GM18517 (cell line): ENCODE results near the gene SCN1A.
A peak's percentile ranks its signal among the peaks of the same experiment; 100 is the strongest.
"Not testable (repeated sequence)": the region's sequence is repeated elsewhere in the genome, so short reads cannot be mapped to it uniquely, and the experiment has no call there.

Source experiments
- ATAC-seq: cut with Tn5 transposase; IDR thresholded peaks from one replicate; pipeline ENCODE4 v1.9.1; 2021; ENCODE audit warnings: mild to moderate bottlenecking, moderate library complexity; ENCODE audit not compliant: unreplicated experiment

SCN1A gene

DNA sequence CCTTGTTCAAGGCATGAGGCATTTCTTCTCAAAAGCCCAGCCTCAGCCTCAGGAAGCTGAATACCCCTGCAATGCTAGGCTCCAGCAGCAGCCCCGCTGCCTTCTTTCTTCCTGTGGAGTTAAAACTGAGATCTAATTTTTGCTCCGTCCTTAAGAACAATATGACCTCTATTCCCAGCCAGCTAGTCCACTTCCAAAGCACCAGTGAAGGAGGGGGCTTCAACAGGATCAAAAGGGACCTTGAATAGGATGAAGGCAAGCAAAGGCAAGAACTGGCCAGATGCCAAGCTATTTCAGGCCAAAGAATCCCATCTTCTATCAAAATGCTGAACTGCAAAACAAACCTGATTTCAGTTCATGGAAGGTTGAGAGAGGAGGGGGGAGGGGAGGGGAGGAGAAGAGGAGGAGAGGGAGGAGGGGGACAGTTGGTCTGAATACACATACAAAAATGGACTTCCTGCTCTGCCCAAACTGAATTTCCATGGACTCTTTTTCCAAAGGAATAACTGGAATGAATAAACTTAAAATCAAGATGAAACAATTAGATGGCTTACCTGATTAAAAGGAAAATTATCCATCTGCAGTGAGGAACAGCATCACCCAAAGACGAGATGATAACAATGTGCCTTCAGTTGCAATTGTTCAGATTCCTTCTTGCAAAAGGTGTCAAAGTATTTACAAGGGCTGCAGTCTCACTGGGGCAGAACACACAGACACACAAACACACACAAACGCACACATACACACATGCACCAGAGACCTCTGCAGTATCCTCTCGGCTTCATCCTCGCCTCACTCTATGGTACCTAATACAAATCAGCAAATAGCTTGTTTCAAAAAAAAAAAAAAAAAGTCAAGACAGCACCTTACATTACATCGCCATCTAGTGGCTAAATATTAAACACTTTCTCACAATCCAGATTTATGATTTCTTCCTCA is at the start of gene SCN1A:
Gene SCN1A (minus strand): TSS at position 804 of the 939 bp plus-strand sequence. CDS start 54,399 bp downstream, outside the sequence.
- ATAC-seq = peak; percentile 79

DNA sequence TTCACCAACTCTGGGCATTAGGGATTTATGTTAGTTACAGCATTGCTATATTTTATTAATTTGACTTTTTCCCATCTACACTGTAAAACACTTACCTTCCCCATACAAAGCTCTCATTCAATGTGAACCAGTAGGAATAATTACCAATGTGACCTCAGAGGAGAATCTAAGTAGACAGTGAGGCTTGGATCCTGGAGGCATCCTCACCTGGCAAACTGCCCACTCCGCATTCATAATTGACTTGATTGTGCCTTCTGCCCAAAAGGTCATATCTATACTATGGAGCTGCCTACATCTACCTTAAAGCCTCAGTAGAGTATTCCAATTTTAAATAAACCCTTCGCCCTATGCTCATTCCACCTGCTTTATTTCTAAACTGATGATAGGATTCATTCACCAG is 45.4 kb upstream of the SCN1A start:
- no peak for ATAC-seq

DNA sequence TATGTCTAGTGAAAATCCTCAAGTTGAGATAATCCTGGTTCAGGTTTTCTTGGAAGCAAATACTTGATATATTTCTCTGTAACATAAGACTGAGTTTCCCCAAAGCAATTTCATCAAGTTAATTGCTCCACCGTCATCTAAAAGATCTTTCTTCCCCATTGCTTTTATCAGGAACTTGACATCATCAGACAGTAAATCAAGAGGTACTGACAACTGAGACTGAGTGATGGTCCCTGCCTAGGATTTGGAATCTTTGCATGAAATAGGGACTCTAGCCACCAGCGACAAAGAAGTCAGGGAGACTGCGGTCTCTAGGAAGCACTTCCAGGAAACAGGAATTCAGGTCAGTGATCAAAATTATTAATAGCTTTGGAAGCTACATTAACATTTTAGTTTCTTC is 43.4 kb upstream of the SCN1A start:
- no peak for ATAC-seq

GRCh38 chr2:166170356-166170755 is 42.5 kb upstream of the SCN1A start:
- peak; percentile 74 for ATAC-seq

DNA sequence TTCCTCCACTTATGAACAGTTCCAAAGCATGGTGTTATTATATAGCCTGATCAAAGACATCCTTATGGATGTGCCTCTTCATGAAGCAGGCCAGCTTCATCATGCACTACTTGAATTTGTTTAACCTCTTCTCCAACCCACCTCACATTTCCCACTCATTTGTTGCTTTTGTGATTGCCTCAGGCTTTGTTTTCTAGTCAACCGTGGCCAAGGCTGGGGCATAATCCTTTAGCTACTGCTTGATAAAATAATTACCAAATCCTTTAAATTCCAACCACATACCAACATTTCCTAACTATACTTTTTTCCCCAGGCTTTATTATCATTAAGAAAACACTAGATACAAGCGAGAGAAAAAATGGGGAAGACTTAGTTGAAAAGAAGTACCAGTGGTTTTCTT is 39.6 kb upstream of the SCN1A start:
- no peak for ATAC-seq

GRCh38 chr2:166163775-166164174 is 36.0 kb upstream of the SCN1A start:
- no peak for ATAC-seq

DNA sequence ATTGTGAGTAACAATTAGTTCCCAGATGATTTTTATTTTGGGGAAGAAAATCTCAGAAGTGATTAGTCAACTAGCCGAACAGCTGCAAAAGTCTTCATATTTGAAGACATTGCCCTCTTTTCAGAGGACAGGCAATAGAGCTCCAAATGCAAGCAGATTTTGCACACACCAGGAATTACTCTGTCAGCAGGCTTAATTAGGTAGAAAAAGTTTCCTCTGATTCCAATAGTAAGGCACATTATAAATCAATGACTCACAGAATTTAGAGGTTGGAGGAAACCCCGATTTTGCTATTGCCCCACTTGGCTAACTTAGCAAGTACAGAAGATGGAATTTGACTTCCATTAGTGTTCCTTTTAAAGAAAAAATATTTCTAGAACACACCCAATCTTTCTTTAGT is 30.7 kb upstream of the SCN1A start:
- no peak for ATAC-seq

GRCh38 chr2:166157578-166157977 is 29.8 kb upstream of the SCN1A start:
- no peak for ATAC-seq

DNA sequence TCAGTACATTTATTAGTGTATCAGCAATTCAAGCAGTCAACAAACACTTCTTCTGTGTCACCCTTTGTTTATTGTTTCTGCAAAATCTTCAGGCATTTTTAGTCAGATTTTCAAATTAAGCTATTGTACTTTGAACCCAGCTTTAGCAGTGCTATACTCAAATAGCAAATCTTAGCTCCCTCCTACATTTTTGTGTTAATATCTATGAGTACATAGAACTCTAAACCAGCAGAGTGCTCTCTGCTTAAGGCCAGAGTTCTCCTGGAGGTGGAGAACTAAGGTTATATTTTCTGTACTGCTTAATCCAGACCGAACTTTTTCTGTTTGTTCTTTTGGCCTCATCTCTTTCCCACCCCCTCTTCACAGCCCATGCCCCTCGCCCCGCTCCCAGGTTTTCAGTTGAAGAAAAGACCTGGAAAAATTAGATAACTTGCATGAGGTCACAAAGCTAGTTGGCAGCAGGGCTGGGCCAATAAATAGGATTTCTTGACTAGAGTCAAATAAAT is 29.2 kb upstream of the SCN1A start:
- ATAC-seq = no peak

GRCh38 chr2:166155589-166155988 is 27.8 kb upstream of the SCN1A start:
- ATAC-seq = no peak

- ATAC-seq = no peak
Measured at GRCh38 chr2:166154685-166155338, 27.0 kb upstream of the SCN1A start.

DNA sequence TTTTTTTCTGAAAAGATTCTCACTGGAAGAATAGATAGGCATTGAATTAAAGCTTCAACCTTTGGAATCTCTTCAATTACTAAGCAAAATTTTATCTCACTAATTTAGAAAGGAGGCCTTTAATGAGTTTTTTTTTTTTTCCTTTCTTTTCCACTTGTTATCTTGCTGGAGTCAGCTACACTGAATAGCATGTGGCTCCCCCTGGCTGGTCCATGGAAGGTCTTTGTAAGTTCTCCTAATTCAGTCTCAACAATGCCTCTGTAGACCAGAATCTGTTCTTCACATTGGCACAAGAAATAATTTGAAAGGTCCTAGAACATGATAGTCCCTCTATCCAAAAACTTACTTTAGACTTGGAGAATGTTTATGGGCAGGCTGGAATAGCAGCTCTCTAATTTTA is 24.2 kb upstream of the SCN1A start:
- ATAC-seq = no peak

- no peak for ATAC-seq
Measured at GRCh38 chr2:166148500-166149400, 20.9 kb upstream of the SCN1A start.

GRCh38 chr2:166147883-166148282 is 20.1 kb upstream of the SCN1A start:
- no peak for ATAC-seq

GRCh38 chr2:166144071-166144470 is 16.3 kb upstream of the SCN1A start:
- no peak for ATAC-seq

GRCh38 chr2:166140932-166141331 is 13.1 kb upstream of the SCN1A start:
- no peak for ATAC-seq

DNA sequence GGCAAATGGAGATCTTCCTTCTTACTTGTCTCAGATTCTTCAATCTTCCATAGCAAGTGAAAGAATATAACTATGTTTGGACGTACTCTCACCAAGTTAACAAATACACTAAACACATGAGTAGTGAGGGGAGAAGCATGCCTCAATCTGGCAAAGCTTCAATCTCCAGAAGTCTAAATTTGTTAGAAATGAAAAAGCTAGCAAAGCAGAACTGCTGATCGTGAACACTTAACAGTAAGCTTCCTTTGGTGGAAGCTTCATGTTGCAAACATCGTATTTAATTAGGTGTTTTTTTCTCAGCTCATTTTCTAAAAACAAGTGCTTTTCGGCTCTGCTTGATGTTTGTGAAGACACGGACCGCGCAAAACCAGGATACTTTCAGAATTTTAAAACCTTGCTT is 12.7 kb upstream of the SCN1A start:
- ATAC-seq = no peak

DNA sequence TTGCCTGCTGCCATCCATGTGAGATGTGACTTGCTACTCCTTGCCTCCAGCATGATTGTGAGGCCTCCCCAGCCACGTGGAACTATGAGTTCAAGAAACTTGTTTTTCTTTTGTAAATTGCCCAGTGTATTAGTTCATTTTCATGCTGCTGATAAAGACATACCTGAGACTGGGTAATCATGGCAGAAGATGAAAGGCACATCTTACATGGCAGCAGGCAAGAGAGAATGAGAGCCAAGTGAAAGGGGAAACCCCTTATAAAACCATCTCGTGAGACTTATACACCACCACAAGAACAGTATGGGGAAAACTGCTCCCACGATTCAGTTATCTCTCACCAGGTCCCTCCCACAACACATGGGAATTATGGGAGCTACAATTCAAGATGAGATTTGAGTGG is 11.7 kb upstream of the SCN1A start:
- not testable (repeated sequence) for ATAC-seq

DNA sequence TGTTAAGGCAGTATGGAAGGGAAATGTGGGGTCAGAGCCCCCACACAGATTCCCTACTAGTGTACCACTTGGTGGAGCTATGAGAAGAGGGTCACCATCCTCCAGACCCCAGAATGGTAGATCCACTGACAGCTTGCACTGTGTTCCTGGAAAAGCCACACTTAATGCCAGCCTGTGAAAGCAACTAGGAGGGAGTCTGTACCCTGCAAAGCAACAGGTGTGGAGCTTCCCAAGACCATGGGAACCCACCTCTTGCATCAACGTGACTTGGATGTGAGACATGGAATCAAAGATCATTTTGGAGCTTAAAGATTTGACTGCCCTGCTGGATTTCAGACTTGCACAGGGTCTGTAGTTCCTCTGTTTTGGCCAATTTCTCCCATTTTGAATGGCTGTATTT is 10.8 kb upstream of the SCN1A start:
- no peak for ATAC-seq

GRCh38 chr2:166138144-166138543 is 10.3 kb upstream of the SCN1A start:
- no peak for ATAC-seq

- no peak for ATAC-seq
Measured at GRCh38 chr2:166137331-166137730, 9.5 kb upstream of the SCN1A start.
